Omental fat pad (tissue), 4 donors: ENCODE measurements around the gene CEP135. TPM values are rescaled to one million over a fixed set of nuclear protein-coding genes. Genes with fewer than 3 reads are reported as not detected.

Experiments
- ATAC-seq: fragments of 150-250 bp; one replicate; pipeline ENCODE4 v1.9.1; 2016; ENCODE audit warnings: mild to moderate bottlenecking, moderate library complexity; ENCODE audit not compliant: low FRiP score
- DNase-seq: peaks from one replicate; pipeline ENCODE4 v3.0.0-alpha.2; 2019; ENCODE audit warnings: low spot score
- CTCF ChIP-seq, 3 donors: fragments of 450-650 bp; IDR thresholded peaks; one replicate each; pipeline ENCODE4 v1.5.1; 2016 to 2017; ENCODE audit warnings: antibody characterized with exemption in 3 of 3, mild to moderate bottlenecking in 3 of 3, moderate library complexity in 2 of 3
- total RNA-seq, 4 donors: library from RNA; depleted of rRNA; stranded (reverse); fragments of >200 nt; gene quantifications; one replicate each; pipeline ENCODE4 v1.1.0, GENCODE V29; 2016

The CEP135 gene
- total RNA-seq, 4 donors from 2014 or later: 5.1 to 12.9 (median 8.1) TPM

DNA sequence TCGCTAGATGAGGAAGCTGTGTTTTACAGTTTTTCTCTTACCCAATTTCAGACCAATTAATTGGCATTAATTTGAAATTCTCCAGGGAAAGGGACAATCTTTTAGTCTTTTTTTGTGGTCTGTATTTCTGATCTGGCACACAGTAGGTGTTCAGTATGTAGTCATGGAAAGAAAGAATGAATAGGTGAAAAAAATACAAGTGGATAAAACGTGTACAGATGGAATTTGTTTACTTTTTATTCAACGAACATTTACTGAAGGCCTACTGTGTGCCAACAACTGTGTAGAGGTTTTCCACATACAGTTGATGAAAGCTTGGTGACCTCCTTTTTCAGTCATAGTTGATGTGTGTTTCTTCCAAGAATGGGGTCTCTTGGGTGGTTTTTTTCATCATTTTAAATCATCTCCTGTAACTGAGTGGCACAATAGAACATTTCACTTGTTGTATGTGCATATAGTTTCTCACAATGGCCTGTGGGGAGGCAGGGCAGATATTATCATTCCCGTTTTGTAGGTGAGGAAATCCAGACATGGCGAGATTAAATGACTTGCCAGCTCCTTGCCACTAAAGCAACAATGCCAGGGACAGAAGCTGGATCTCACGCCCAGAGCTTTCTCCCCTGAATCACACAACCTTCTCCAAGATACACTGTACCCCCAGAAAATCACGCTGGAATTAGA, 102.4 kb downstream of the CEP135 start:
- DNase-seq (no peak), ATAC-seq (no peak)
- no peak for TF ChIP-seq CTCF (IDR thresholded peaks at IDR 0.05)

DNA sequence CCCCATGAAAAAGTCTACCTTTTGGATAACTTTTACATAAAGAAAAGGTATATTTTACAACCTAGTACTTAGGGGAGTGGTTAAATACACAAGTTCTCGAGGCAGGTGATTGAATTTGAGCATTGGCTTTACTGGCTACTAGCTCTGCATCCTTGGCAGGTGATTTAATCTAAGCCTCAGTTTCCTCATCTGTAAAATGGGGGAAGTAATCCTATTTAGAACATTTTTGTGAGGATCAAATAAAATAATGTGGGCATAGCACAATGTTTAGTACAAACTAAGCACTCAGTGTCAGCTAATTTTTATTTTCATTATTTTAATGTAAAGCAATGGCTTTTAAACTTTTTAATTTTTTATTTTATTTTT, 102.9 kb downstream of the CEP135 start:
- no peak for DNase-seq
- no peak for TF ChIP-seq CTCF (IDR thresholded peaks at IDR 0.05)
- no peak for ATAC-seq

GRCh38 chr4:56052481-56052880, 103.7 kb downstream of the CEP135 start:
- no peak for ATAC-seq
- no peak for DNase-seq
- no peak for TF ChIP-seq CTCF (IDR thresholded peaks at IDR 0.05)

DNA sequence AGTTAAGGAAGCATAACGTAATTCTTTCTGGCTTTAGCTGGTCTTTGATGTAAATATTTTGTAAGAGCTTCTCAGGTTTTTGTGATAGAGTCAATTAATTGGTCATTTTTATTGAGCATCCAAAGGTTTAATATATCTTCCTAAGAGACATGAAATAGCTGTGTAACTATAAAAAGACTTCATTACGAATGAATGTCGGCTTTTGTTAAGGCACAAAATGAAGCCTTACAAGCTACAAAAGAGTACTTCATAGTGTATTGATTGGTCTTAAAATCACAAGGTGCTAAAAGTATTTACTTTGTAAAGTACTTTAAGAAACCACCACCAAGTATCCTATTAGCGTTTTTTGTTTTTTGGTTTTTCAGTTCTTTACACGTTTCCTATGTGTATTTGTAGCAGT, 104.2 kb downstream of the CEP135 start:
- DNase-seq (no peak), ATAC-seq (no peak)
- TF ChIP-seq CTCF (IDR thresholded peaks at IDR 0.05): no peak

GRCh38 chr4:56055027-56055977, 106.6 kb downstream of the CEP135 start:
- ATAC-seq (no peak), DNase-seq (no peak)
- TF ChIP-seq CTCF (IDR thresholded peaks at IDR 0.05): no peak

- no peak for DNase-seq
- no peak for TF ChIP-seq CTCF (IDR thresholded peaks at IDR 0.05)
- no peak for ATAC-seq
Measured at GRCh38 chr4:56055991-56056390, 107.2 kb downstream of the CEP135 start.
